ENCODE data around the gene NPW. TPM values are rescaled to one million over a fixed set of nuclear protein-coding genes. Genes with fewer than 3 reads are reported as not detected.
"Not testable (repeated sequence)": the region's sequence is repeated elsewhere in the genome, so short reads cannot be mapped to it uniquely, and the experiment has no call there.

The NPW gene
- polyA plus RNA-seq, 1 donor, result 3.8 TPM

DNA sequence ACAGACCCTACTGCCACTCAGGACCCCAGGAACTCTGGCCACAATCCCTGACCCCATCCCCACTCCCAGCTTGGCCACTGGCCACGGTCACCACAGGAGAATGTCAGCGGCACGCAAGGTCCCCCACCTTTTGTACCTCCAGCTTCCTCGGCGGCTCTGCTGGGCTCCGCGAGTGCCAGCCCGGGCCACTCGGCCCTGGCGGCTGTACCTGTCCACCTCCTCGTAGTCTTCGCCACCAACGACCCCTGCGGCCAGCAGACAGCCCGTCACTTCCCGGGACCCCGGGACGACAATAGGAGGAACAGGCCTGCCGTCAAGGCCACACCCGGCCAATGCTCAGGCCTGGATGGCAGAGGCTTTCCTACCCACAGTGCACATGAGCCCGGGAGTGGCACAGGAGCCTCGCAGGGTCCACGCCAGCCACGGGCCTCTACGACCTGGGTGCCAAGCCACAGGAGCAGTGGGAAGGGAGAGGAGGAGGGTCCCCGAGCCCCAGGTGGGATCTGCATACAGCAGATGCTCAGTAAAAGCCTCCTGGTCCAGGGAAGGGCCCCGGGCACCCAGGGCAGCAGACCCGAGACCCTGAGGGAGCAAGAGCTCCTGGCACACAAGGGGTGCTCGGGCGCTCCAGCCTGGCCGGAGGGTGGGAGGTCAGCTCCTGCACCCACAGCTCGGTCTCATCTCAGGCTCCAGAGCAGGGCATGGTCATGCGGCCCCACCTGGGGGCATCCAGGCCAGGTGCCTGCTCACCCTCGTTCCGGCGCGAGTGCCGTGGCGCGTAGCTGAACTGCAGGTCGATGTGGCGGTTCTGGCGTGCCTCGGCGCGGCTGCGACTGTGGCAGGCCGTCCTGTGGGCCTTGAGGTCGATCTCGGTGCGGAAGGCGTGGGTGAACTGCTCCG, 17.9 kb upstream of the NPW start:
- no peak for DNase-seq

DNA sequence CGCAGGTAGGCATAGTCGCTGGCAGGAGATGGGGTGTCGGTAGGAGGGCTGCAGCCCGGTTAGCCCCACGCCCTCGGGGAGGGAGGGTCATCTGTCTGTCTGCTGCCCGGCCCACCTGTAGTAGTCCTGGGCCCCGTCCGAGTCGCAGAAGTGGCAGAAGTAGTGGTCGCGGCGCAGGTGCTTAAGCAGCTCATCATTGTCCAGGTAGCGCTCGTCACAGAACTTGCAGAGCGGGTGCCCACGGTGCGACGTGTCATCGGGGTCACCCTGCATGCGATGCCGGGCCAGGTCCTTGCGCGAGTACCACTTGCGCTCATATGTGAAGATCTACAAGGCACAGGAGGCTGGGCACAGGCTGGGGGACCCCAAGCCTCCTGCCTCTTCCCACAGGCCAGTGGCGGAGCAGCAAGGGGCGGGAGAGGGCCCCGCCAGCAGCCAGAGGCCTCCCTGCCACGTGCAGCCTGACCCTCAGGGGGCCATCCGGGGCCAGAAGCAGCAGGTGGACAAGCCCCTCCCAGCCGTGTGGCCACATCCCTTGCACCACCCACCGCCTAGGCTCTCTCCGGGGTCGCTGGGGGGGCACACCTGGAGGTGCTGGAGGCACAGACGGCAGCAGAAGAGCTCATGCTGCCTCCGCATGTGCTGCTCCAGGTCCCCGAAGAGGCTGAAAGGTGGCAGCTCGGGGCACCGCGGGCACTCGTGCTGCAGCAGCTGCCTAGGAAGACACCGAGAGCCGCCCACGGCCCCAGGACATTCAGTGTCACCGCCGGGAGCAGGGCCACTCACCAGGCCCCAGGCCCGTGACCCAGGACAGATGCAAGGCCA, 17.0 kb upstream of the NPW start:
- no peak for DNase-seq

DNA sequence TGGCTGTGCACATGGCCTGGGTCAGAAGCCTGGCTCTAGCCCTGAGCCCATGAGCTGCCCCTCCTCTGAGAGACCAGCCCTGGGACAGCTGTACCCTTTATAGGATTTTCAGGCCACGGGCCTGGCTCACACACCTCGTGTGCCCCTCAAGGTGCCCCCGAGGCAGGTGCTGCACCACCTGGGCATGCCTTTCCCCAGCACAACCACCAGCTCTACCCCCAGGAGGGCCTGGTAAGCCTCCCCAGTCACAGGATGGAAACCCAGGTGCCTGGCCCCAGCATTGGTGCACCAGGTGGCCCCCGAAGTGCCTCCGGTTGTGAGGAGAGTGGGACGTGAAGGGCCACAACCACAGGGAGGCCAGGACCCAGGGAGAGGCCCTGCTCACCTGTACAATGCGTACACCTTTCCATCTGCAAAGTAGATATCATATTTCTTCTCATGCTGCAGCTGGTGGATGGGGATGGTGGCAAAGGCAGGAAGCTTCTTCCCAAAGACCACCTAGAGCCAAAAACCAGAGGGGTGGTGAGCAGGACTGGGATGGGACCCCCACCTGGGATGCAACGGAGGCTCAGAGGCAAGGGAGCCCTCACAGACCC, 16.3 kb upstream of the NPW start:
- no peak for DNase-seq

DNA sequence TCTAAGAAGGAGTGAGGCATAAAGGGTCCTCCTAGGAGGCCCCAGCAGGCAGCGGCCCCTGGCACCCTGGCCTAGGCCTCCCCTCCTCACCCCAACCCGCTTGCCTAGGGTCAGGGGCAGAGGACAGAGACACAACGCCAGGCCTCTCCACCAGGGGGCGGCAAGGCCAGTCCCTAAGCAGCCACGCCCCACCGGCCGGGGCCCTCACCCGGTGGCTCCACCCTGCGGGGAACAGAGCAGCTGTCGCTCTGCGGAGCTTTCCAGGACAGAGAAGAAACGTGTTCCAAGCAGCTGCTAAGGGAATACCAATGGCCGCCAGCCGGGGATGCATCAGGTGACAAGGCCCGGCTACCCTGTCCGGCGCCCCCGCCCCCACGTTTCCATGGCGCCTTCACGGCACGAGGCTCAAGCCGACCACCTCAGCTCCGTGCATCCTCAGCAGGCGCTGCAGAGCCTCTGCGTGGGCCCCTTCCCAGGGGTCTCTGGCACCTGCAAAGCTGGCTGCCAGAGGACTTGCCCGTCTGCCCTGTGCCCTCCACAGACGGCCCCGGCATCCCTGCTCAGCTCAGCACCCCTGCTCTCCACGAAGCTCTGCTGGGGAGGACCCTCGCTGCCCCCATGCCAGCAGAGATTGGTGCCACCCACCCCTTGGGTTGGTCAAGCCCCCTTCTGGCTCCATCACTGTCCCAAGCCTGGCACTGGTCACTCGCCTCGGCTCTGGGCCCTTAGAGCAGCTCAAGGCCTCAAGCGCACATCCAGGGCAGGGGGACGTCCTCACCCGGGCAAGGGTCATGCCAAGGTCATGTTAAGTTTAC, 15.6 kb upstream of the NPW start:
- peak; percentile 80 for DNase-seq

DNA sequence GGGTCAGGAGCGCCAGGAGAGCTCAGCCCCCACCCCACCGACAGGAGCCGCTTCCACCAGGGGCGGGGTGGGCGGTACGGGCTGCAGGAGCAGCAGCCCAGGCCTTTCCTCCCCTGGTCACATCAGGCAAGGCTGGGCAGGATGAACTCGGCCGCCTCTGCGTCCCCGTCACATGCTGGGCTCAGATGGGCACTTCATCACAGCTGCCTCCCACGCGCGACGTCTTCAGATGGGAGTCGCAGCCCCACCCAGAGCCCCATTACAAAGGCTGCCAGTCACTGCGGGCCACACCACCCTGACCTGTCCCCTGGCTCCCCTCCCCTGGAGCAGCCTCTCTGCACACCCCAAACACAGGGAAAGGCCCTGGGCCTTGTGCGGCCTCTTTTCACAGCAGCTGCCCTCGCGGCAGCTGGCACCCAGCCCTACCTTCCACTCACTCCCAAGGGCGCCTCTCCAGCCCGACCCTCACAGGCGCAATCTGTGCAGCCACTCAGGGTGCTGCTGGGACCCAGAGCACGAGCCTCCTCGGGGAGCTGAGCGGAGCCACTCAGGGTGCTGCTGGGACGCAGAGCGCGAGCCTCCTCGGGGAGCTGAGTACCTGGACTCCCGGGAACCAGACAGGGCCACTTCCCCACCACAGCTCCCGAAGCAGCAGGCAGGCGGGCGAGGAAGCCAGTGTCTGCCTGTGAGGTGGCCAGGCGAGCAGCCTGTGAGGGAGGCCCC, 14.6 kb upstream of the NPW start:
- no peak for DNase-seq

DNA sequence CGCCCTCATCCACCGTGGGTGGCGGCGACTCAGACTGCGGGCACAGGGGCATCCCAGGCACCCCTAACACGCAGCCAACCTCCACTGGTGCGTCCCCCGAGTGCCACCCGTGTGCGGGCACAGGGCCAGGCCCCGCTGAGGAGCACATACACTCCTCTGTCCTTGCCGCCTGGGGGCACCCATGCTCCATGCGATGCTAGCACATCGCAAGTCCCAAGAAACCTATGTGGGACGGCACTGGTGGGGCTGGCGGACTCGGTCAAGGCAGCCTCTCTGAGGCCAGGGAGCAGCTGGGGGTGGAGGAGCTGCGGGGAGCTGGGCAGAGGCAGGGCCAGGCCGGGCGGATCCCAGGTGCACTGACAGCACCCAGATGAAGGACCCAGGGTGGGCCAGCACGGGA, 13.9 kb upstream of the NPW start:
- no peak for DNase-seq

DNA sequence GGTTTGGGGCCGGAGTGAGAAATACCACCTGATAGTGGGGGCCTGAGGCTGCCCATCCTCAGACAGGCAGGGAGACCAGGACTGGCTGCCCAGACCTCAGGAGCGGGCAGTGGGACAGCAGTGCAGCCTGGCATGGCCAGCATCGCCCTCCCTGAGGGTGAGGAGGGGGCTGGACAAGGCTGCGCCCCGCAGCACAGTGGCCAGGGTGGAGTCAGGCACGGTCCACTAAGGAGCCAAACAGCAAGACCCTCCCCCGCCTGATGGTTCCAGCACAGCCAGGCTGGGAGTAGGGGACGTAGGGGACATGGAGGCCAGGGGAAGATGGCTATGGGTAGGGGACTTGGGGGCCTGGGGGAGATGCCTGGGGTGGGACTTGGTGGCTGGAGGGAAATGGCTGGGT, 13.3 kb upstream of the NPW start:
- no peak for DNase-seq

DNA sequence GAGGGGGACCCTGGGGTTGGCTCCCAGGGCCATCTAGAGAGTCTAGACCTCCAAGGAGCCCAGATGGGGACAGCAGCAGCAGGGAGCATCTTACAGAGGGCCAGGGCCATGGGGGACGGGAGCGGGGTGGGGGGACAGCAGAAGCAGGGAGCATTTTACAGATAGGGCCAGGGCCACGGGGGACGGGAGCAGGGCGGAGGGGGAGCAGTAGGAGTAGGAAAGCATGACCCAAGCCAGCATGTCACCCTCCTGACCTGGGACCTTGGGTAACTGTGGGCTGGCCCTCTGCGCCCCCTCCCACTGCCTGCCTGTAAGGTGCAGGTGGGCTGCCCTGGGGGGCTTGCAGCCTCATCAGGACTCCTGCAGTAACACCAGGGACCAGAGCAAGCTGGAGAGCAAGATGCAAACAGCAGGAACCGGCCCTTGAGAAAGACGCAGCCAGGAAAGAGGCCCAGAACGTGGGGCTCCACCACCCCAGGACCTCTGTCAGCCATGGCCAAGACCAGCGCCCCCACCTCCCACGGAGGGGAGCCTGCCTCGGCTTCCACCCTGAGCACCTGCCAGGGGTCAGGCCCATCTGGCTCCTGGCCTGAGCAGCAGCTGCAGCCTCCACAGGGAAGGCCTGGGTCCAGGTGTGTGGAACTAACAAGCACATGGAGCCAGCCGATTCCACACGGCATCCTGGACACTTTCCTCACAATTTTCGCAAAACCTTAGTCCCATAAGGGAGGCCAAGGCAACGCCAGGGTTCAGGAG, 12.3 kb upstream of the NPW start:
- no peak for DNase-seq

DNA sequence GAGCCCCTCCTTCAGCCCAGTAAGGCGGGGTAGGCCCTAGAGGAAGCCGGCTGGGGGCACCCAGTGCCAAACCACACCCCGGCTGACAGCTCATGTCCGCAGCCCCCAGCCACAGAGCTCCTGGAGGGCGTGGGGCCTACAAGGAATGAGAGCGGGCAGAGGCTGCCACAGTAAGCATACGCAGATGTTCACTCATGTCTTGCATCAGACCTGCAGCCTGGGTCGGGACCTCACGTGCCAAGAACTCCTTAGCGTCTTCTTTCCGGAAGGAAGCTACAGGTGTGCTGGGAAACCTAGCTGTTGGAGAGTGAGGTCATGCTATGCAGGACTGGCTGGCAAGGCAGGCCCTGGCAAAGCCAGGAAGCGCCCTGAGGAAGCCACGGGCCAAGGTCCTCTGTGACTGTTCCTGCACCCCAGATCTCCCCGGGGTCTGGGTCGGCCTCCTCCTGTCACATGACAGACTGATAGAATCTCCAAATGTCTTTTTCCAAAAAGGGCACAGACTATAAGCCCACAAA, 11.5 kb upstream of the NPW start:
- no peak for DNase-seq

DNA sequence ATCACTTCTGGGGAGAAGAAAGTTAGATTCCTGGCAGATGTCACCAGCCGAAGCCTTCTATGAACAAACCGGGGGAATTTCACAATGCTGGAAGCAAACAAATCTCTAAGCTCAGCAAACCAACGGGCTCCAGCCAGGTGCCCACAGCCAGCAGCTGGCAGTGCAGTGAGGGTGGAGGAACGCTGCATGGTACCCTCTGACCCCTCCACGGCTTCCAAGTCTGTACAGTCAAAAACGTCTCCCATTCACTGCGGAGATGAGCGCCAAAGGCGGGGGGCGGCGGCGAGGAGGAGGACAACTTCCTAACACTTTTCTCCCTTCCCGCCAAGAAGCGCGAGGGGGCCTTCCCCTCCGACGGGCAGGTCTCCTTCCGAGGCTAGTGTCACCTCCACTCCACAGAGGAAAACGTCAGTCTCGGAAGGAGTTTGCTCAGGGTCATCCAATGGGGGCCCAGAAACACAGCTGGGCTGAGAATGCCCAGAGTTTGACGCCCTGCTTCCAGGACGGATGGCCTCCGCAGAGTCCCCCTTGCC, 10.9 kb upstream of the NPW start:
- DNase-seq, result no peak

DNA sequence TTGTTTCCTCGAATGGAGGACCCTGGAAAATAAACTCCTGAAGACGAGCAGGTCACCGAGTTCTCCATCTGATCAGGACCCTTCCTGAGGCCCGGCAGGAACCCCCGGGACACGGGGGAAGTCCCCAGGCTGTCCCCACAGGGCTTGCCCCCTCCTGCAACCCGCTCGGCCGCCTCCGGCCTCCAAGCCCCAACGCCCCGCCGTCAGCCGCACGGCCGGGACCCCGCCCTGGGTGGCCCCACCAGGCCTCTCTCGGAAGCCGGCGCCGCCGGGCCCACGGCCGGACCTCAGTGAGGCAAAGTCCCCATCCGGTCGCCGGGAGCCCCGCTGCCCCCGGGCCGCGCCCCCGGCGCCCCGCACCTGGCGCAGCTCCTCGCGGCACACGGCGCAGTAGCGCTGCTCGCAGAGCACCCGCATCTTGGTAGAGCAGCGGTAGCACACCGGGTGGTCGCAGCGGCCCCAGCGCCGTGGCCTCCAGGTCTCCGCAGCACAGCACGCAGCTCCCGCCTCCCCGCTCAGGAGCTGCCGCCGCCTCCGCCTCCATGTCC, 10.3 kb upstream of the NPW start:
- DNase-seq, result no peak

DNA sequence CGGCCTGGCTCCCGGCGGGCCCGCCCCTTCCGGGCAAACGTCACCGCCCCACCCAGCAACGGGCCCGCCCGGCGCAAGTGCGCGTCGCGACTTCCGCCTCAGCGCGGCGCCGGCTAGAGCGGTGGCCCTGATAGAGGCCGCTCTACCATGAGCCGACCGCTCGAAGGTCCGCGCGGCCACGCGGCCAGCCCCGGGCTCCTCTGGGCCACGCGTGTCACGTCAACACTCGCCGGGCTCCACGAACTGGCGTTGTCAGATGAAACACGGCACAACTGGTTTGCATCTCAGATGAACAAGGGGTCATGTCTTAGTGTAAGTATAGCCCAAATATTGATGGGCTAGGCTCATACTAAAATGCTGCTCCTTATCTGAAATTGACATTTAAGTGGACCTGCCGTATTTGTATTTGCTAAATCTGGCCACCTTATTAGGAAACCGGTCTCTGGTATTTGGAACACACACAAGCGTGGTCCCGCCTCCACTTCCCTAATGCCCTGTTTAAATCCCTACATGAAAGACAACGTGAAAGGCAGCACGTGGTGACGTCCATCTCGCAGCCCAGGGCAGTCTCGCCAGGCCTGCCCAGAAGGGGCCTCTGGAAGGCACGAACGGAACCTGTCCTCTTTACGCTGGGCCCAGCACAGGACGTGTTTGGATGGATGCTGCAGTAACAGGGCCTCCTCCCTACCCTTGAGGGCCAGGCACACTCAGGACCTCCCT, 9.6 kb upstream of the NPW start, which contains the start of gene ZNF598:
ZNF598 (minus strand) TSS at position 31 of the 720 bp plus-strand sequence.
- peak; percentile 85 for DNase-seq

DNA sequence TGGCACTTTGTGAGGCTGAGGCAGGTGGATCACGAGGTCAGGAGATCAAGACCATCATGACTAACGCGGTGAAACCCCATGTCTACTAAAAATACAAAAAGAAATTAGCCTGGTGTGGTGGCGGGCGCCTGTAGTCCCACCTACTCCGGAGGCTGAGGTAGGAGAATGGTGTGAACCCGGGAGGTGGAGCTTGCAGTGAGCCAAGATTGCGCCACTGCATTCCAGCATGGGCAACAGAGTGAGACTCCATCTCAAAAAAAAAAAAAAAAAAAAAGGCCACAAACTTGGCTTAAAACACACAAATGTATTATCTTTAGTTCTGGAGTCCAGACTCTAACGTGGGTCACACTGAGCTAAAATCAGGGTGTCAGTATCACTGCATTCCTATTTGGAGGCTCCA, 7.9 kb upstream of the NPW start:
- DNase-seq, result not testable (repeated sequence)

DNA sequence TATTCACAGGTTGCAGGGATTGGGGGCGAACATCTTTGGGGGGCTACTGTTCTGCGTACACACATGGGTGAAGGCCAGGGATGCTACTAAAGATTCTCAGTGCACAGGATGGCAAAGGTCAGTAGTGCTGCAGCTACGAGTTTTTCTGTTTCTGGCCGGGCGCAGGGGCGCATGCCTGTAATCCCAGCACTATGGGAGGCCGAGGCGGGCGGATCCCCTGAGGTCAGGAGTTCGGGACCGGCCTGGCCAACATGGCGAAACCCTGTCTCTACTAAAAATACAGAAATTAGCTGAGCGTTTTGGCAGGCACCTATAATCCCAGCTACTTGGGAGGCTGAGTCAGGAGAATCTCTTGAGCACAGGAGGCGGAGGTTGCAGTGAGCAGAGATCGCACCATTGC, 6.1 kb upstream of the NPW start:
- DNase-seq, result no peak

DNA sequence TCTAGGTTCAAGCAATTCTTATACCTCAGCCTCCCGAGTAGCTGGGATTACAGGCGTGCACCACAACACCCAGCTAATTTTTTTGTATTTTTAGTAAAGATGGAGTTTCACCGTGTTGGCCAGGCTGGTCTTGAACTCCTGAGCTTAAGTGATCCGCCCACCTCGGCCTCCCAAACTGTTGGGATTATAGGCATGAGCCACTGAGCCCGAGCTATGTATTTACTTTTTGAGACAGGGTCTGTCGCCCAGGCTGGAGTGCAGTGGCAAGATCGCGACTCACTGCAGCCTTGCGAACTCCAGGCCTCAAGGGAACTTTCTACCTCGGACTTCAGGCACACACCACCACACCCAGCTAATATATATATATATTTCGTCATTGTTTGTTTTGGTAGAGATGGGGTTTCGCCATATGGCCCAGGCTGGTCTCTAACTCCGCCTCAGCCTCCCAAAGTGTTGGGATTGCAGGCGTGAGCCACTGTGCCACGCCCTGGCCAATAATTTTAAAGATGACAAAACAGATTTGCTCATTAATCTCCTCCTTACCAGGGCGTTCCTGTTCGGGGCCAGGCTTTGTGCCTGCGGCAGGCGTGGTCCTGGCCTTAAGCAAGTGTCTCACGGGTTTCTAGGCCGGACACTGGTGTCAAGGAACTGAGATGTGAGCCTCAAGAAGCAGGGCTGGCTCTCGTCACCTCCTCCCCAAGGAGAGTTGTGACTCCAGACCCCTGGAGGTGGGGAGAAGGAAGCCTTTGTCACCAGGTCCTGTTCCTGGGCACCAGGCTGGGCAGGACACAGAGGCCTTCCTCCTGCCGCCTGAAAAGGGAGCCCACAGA, 4.3 kb upstream of the NPW start:
- no peak for DNase-seq

DNA sequence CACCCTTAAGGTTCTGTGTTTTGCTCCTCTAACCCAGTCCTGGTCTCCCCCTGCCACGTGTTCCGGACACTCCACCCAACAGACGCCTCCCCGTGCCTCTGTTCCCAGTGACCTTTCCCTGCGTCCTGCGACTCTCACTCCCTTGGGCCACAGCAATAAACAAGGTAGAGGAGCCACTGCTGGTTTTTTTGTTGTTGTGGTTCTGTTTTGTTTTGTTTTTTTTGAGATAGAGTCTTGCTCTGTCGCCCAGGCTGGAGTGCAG, 3.7 kb upstream of the NPW start:
- DNase-seq, result no peak

DNA sequence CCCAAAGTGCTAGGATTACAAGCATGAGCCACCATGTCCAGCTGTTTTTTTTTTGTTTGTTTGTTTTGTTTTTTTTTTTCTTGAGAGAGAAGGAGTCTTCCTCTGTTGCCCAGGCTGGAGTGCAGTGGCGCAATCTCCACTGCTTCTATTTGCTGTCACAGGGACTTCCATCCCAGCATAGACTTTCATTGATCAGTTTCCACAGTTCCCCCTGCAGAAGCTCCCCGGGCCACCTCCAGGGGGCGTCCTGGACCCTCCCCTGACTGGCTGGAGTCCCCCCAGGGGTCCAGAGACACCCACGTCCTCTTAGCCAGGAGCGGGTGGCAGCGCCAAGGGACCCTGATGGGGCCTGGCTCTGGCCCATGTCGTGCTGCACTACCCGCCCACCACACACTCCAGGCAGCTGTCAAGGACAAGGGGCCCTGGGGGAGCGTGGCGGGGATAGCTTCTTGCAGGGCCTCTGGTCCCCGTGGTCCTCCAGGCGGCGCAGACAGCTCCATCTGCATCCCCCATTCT, 3.1 kb upstream of the NPW start:
- no peak for DNase-seq
